GM19238 (cell line): ENCODE results near the gene ITPRID1.
"Not testable (repeated sequence)": the region's sequence is repeated elsewhere in the genome, so short reads cannot be mapped to it uniquely, and the experiment has no call there.

Experiments used
- DNase-seq: peaks from one replicate; pipeline ENCODE4 v3.0.0; 2011; ENCODE audit warnings: low spot score; ENCODE audit not compliant: insufficient read length

ITPRID1 gene

DNA sequence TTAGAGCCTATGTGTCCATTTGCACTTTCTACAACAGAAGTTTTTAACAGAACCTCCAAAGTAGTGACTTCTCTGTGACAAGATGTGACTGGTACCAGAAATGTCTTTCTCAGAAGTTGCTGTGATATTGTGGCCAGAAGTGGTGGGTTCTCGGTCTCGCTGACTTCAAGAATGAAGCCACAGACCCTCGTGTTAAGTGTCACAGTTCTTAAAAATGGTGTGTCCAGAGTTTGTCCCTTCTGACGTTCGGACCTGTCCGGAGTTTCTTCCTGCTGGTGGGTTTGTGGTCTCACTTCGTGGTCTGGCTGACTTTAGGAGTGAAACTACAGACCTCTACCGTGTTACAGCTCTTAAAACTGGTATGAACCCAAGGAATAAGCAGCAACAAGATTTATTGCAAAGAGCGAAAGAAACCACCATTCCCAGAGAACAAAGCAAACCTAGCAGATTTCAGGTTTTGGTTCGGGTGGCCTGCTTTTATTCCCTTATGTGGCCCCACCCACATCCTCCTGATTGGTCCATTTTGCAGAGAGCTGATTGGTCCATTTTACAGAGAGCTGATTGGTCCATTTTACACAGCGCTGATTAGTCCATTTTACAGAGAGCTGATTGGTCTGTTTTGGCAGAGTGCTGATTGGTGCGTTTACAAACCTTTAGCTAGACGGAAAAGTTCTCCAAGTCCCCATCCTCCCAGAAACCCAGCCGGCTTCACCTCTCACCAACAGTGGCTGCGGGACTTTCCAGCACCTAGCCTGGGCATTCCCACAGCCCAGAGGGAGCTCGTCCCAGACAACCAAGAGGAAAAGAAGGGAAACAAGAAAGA lies 3.0 kb downstream of the ITPRID1 start:
- DNase-seq = no peak

DNA sequence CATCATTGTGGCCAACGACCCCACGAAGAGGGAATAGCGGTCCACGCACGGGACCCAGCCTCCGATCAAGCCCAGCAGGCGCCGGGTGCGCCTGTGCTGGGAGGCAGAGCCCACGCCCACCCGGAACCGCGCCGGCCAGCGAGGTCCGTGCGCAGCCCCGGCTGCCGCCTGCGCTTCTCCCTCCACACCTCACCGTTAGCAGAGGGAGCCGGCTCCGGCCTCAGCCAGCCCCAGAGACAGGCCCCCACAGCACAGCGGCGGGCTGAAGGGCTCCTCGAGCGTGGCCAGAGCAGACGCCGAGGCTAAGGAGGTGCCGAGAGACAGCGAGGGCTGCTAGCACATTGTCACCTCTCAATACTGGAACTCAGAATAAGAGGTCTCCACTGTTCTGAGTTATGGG lies 3.6 kb downstream of the ITPRID1 start:
- DNase-seq = no peak

DNA sequence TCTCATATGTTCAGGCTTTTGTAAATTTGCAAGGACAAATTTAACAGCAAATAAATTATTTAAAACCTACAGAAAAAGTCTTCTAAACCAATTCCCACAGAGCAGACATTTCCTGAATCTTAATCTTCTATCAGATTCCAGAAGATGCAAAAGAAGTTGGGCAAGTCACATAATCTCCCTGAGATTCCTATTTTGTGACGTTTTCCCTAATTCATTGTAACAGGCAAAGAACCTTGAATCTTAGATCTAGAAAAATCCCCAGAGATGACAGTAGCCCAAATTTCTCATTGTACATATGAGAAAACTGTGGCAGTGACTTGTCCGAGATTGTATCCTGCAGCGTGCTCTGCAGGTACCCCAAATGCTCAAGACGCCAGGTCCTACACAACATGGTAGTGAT lies 4.9 kb downstream of the ITPRID1 start:
- no peak for DNase-seq

DNA sequence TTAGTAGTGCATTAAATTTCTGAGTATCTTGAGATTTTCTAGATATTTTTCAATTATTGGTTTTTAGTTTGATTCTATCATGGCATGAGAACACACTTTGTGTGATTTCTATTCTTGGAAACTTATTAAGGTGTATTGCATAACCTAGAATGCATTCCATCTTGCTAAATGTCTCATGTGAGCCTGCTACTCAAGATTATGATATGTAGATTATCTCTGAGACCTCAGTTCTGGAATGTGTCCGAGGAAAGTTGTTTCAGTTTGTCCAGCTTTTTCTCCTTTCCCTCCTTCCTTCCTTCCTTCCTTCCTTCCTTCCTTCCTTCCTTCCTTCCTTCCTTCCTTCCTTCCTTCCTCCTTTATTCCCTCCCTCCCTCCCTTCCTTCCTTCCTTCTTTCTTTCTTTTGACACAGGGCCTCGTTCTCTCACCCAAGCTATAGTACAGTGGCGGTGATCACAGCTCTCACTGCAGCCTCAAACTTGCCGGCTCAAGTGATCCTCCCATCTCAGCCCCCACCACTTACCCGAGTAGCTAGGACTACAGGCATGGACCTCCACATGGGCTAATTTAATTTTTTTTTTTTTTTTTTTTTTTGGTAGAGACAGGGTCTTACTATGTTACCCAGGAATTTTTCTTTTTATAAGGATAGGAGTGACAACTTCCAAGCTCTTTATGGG lies 7.6 kb downstream of the ITPRID1 start:
- no peak for DNase-seq

DNA sequence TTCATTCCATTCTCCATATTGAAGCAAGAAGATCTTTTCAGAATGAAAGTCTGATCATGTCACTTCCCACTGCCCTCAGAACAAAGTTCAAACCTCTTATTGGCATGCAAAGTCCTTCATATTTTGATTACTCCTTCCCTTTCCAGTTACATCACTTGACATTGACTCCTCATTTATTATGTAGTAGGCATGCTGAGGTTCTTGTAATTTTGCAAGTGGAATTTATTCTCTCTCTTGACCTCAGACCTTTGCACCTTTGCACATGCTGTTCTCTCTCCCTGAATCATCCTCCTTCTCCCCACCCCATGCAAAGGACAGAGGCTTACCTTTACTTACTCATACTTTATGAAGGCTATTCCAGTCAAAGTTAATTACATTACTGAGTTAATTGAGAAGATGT lies 13.0 kb downstream of the ITPRID1 start:
- DNase-seq = no peak

DNA sequence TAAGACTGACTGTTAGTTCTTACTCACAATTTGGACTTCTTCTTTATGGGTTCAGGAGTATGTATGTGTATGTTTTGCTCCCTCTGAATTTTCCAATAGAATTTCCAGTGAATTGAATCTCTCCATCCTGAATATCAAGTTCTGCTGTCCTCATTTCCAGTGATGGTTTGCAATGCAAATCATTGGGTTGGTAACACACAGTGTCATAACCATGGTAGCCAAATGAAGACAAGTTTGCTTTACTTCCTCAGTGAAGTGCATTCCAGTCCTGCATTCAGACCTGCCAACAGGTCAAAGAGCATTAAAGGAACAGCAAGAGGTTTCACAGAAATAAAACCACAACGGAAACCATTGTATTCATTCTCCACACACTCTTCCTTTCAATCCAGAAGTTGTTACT lies 15.2 kb downstream of the ITPRID1 start:
- DNase-seq = no peak

DNA sequence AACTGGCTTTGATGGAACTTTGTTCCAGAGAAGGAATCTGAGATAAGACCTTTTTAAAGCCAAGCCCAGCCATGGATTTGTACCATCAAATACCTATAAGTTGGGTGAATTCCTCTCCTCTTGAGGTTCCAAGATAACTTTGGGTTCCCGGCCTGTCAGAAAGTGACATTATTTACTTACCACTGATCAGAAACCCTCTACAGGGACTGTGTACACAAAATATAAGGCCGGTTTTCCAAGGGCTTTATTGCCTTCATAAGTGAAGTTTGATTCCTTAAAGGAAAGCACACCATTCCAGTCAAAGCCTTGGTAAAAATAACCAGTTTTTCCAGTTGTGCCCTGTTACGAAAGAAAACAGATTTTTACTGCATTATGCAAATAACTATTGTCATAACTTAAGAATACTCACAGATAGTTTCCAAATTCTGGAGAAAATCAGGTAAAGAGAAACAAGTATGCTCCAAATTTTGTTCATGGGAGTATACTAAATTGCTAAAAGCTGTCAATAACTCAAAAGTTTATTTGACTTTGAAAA lies 26.8 kb downstream of the ITPRID1 start:
- not testable (repeated sequence) for DNase-seq

DNA sequence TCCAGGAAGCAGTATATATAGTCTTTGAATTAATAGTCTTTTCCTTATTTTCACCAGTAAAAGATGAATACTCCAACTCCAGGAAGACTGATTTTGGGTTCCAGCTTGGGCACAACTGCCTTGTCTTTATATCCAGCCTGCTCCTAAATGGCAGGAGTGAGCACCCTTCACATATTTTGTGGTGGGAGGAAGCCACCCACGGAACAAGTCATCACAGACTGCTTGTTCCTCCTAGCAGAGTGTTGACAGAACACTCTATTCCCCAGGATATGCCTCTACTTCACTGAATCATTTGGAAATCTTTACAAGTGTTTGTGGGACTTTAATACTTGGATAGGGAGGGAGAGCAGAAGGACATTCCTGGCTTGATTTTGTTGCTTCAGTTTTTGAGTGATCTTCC lies 31.7 kb downstream of the ITPRID1 start:
- no peak for DNase-seq

DNA sequence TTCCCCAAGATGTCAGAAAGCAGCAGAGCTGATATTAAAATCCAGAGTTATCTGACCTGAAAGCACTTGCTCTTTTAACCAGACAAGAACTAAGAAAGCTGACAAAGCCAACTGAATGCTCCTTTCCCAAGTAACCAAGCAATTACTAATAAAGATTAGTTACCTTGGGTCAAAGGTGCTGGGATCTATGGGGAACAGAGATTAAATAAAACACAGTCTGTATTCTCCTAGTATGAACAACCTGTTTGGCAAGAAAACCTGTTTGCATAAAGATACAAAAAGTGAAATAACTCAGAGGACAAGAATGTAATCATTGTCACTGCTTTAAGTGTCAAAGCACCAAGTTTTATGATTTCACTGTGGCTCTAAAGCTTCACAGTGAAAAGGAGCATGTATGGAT lies 35.7 kb downstream of the ITPRID1 start:
- DNase-seq = no peak

DNA sequence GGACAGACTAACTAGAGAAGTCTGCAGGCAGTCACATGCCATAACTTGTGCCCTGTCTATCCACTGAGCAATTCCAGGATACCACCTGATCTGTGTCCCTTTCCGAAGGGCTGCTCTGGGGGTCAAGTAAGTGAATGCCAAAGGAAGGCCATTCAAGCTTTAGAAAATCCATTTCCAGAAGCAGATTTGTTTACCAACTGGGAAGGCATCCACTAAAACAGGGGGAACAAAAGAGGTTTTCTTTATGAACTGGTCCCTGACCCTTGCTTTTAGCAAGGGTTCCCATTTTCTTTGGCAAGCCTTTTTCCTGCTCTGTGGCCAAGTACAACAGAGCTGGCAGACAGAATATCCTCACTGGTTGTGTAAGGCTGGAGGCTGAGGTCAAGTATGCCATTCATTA lies 36.5 kb downstream of the ITPRID1 start:
- DNase-seq = no peak

DNA sequence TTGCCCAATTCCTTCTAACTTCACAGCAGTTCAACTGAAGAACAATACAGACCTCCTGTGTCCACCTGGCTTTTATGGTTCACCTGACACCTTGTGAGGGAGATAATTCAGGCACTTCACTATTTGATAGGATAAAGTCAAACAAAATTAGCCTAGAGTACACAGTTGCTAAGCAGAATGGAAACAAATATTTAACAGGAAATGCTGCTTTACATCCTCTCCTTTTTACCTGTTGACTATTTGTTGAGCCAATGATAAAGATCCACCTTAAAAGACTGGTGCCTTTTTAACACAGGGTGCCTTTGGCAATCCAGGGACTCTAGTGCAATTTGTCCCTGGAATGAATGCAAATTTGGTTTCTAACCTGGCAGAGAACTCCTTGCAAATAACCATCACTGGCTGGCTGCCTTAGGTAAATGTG lies 39.8 kb downstream of the ITPRID1 start:
- no peak for DNase-seq

DNA sequence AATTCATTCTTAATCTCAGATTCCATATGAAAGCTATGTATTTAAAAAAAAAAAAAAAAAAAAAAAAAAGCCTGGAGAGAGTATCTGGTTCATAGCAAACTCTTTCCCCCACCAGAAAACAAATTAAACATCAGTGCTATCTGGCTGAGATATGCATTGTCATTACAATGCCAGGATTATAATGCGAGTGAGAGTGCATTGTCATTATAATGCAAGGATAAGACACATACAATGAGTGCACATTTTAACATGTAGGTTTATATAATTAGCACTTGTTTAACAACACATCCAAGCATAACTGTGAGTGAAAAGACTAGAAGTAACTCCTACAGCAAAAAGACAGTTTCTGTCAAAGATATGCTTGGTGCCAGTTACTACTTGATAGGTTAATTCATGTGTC lies 48.1 kb downstream of the ITPRID1 start:
- no peak for DNase-seq

DNA sequence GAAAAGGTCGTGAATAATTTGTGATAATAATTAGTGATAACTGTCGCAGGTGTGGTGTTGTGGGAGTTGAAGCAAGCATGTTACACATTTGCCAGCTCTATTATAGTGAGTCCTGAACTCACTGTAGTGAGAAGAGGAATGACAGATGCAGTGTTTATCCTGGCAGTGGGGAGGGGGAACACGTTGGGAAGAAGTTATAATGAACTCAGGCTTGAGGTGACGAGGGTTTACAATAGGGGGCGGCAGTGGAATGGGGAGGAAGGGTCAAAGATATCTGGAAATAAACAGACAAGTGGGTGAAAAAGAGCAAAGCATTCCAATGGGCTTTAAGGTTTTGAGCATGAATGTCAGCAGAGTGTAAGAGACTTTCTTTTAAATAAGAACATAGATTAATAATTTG lies 49.6 kb downstream of the ITPRID1 start:
- DNase-seq = no peak

DNA sequence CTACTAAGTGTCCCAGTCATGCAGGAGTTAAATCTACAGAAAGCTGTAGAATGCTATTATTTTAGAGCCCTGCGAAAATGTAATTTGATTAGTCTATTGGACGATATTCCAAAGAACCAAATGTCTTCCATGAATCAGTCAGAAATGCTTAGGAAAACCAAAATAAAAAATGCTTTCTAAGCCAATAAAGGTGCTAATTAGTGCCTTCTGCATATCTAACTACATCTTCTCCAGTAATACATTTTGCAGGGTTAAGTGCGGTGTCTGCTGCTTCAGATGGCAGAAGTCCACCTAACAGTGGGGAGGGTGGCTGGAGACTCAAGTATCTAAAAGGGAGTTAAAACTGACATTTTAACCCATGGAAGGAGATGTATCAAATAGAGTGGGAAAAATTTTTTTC lies 50.1 kb downstream of the ITPRID1 start:
- DNase-seq = no peak

DNA sequence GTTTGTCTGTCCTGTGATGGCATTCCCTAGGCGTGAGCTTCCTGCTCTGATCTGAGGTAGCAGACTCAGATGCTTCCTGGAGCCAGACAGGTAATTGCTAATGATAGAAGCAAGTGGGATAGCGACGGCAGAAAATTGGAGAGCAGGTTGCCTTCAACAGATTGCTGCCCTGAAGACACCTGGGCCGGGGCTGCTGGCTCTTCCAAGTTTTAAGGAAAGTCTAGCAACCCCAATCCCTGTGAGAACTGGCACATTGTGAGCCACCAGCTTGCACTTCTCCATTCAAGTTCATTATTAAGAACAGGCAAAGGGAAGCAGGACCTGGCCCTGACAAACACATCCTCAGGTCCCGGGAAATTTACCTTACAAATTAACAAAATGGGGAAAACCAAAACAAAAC lies 50.8 kb downstream of the ITPRID1 start:
- no peak for DNase-seq

DNA sequence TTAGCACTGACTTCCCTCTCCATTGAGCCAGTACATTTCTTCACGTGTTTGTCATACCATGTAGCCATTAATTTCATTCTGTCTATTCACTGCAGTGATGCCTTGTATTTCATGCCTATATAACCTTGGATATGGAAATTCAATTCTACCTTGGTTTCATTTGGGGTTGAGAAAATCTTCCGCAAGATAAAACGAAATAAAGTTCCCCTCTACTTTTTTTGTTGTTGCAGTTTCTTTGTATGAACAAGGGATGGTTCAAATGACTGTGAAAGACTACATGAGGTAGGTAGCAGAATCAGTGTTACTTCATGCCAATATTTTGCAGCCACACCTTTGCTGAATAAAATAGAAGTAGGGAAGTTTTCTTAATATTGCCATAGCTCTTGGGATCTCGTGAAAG lies 55.6 kb downstream of the ITPRID1 start:
- DNase-seq = no peak

DNA sequence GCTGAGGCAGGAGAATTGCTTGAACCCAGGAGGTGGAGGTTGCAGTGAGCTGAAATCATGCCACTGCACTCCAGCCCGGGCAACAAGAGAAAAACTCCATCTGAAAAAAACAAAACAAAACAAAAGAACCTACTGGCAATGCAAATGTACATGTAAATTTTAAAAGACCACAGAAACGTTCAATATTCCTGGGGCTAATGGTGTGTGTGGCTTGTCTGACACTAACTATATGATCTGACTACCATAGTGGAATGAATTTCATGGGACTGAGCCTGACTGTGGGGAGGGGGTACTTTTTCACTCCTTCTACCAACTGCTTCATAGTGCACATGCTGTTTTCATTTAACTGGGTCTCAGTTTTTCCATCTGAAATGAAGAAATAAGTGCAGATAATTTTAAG lies 69.6 kb downstream of the ITPRID1 start:
- no peak for DNase-seq

DNA sequence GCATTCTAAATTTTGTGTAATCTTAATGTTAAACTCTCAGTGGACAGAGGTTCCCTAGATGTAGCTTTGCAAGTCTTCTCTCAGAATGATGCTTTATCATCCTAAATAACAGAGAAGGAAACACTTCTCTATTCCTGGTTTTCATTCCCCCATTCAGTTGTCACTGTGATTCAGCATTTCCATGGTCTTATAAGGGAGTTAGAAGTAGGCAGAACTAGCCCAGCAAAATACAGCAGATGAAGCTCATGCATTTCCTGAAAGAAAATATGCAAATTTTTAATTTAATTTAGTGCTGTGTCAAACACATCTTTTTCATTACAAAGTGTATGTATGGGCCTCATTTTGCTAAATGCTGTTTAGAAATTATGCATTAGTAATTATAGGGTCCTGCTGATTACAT lies 70.1 kb downstream of the ITPRID1 start:
- DNase-seq = no peak

DNA sequence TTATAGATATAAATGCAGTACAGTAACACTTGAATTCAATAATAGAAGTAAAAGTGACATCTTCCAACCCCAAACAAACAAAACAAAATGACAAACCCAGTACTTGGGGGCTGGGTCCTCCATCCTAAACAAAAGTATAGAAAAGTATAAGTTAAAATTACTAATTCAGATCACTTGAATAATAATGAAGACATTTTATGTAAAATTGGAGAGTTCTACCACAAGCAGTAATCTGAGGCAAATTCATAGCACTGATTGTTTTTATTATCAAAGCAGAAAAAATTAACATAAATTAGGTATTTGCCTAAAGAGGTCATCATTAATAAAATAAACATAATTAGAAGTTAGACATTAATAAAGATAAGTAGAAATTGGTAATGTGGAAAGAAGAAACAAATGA lies 81.5 kb downstream of the ITPRID1 start:
- no peak for DNase-seq

DNA sequence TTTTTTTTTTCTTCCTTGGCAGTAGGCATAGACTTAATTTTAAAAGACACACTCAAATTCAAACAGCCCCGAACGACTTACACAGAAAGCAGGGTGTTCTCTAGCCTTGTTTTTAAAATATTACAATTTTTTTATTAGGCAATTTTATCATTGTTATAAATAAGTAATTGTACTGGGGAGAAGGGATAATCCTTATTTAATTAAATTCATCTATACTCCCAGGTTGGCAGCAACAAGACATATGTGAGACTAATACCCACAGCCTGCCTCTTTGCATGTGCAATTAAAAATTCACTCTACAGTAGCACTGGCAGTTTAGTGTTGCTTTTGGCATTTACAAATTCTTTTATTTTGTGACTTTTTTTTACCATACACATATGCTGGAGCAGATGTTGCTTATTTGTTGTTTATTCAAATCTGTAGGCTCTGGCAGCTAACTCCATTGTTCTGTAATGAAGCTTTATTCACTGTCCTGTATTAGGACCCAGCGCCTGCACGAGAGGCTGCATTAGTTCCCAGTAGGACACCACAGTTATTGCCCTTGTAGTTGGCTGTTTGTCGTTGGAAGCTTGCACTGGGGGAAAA lies 88.2 kb downstream of the ITPRID1 start:
- no peak for DNase-seq

DNA sequence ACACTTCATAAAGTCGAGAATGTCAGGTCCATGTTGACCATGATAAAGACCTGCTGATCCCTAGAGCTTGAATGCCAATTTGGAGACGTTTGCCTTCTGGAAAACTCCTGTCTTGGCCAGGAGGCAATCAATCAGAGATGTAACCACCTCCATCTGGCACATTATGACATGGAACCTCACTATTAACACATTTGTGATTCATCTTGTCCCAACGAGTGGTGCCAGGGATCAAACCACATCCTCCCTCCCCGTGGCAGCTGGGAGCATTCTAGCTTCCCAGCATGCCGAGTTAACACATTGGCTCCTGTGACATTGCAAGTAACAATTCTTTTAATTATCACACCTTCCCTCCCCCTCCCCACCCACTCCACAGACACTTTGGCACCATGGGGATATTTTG lies 89.2 kb downstream of the ITPRID1 start:
- no peak for DNase-seq

DNA sequence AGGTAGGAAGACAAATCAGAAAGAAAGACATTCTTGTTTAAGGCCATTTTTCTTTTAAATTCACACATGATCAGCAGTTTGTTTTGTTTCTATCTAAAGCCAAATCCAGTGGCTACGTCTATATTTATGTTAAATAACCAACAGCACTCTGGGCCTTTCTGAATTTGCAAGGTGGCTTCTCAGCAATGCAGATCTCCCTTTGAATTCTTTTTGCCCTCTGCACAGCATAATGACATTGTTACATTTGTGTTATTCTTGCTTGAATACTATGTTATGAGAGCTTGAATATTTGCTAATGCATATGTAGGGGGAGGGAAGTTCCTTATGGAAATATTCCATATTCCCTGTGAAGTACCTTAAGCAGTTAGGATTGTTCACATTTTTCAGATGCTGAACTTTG lies 99.7 kb downstream of the ITPRID1 start:
- DNase-seq = no peak

DNA sequence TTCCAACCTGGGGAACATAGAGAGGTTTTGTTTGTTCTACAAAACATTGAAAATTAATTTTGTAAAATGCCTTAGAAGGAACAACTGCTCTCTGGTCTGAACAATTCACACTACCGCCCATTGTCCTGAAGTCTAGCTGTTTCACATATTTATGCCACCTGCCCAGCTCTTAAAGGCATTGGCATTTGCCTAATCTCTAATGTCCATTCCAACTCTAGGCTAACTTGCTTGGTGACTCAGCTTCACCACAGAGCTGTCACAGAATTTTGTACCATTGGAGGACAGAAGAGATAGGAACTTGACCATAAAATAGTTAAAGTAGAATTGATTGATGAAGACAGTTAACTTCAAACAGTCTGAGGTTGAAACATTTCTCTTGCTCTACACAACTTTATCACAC lies 119.6 kb downstream of the ITPRID1 start:
- no peak for DNase-seq
